COR-L47 (cell line): ENCODE results near the gene EGFL7.

Experiments
- DNase-seq: peaks from one replicate; lab custom pipeline; 2025; lab: John Stamatoyannopoulos, UW

EGFL7 gene

DNA sequence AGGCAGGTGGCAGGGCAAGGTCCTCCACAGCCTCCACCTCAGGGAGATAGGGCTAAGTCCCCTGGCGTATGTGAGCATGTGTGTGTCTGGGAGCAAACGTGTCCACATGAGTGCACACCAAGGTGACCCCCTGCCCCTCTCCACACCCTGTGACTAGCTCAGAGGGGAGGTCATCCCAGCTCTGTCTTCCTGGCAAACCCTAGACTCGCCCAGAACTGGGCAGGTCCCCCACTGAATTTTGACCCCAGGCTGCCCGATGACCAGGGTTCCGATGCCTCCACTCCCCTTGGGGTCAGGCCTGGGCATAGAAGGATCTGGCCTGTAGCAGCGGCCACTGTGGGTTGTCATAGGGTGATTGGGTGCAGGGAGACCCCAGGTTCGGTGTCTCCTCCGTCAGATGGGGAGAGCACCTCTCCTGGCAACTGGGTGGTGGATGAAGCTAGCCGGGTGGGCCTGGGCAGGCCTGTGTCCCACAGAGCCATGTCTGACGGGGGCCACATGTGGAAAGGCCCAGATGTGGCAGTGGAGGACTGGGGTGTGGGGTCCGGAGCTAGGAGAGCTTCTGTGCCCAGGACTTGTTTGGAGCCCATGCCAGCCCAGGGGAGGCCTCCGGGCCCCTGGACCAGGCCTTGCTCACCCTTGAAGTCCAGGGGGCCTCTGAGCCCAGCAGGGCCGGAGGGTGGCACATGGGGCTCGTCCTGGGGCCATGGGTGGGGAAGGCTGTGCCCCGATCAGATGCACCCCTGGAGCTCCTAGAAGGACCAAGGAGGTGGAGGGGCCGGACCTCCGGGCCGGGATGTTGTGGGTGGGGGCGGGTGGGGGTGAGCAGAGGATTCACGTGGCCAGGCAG, 55.9 kb downstream of the EGFL7 start:
- DNase-seq: no peak

DNA sequence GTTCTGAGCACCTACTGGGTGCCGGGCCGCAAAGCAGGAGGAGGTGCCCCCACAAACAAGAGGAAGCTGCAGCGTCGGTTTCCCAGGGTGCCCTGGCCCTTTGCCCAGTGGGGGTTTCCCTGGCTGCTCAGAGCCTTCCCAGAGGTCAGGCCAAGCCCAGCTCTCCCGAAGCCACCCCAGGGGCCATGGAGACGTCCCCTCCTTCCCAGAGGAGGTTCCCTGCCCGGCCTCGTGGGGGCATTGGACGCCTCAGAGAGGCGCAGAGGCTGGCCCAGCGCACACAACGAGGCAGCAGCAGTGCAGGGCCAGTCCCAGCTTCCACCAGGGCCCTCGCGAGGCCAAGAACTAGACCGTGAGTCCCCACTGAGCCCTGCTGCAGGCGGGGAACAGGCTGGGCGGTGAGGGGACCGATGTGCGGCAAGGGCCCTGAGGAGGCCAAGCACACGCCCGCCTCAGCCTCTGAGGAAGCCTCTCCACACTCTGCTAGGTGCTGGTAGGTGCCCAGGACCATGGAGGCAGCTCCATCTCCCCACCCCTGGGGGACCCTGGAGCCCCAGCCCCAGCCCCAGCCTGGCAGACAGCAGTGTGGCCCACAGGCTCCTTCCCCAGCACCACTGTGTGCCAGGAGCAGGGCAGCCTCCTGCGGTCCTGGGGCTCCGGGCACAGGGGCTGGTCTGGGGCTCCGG, 56.6 kb downstream of the EGFL7 start:
- no peak for DNase-seq

DNA sequence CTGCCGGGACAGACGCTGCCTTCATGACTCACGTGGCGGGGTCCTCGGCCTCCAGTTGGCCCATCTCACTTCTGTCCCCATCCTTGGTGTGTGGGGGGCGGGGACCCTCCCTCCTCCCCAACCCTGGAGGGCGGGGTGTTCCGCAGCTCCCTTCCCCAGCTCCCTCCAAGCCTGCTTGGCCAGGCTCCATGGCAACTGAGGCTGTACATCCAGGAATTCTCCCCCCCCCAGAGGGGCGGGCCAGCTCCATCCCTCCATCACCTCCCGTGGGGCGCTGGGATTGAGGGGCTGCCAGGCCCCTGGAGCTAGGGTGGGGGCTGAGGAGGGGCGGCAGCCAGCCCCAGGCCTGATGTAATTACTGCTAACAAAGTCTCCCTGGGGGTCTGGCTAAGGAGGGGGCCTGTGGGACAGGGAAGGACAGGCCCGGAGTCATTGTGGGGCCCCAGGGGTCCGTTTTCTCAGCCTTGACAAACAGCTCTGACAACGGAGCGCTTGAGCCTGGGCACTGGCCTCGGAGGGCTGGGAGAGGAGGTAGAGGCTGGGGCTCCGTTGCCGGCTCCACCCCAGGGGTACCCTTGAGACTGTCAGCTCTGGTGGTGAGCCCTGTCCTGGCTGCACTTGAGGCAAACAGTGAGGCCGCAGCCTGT, 57.7 kb downstream of the EGFL7 start:
- DNase-seq: peak; percentile 81

DNA sequence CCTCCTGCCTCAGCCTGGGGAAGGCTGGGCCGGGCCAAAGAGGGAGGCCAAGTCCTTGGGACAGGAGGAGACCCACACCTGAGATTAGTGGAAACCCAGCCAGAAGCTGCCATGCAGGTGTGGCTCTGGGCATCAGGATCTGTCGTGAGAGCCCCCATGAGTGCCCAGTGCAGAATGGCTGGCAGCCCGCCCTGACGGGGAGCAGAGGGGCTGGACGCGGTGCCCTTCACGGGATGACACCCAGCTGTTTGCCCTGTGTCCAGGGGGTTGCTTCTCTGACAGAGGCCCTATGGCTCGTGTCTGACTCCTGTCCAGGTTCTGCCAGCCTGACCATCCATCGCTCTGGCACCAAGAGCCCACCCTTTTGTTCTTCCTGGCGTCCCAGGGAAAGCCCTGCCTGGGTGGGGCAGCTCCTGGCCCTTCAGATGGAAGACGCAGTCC, 58.2 kb downstream of the EGFL7 start:
- DNase-seq: no peak

DNA sequence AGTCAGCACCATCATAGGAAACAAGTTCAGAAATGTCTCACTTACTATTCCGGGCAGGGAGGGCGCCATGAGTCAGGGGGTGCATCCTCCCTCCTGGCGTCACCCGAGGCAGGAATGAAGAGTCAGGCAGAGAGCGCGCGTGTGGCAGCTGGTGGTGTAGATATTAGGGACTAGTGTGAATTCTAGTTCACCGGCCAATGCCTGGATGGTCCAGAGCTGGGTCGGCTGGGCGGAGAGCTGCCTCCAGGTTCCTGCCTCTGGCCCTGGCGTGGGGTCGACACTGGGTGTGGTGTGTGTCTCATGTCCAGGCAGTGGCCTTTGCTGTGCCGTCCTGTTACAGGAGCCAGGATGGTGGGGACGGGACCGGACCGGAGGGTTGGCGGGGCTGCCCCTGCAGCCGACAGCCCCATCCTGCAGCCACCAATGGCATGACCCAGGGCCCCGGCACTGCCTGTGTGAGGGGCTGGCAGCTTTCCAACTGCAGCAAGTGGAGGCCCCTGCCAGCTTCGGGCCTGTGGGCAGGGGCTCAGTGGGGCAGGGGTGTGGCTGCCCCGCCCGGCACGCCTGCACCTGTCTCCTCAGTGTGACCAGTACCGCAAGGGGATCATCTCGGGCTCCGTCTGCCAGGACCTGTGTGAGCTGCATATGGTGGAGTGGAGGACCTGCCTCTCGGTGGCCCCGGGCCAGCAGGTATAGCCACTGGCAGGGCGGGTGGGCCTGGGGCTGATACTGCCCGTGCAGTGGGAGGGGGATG, 58.8 kb downstream of the EGFL7 start:
- DNase-seq: peak; percentile 64
